Mesothelial cell of epicardium (in vitro differentiated cells): ENCODE measurements around the gene DSTN. TPM values are rescaled to one million over a fixed set of nuclear protein-coding genes. Genes with fewer than 3 reads are reported as not detected.

Experiments
- total RNA-seq: library from RNA; stranded (reverse); gene quantifications from 3 replicates; pipeline ENCODE4 v1.2.1, GENCODE V29; 2021

Gene DSTN
- total RNA-seq, 1 donor from 2014 or later: 192 TPM

Other genes starting within 250 kb of the DSTN start
- gene BFSP1, start 38.7 kb upstream of the DSTN start, total RNA-seq: 5.2 to 5.8 TPM (median 5.7 TPM) in 3 replicates
- gene RRBP1, start 112.2 kb downstream of the DSTN start, total RNA-seq: 211 to 212 TPM (median 211 TPM) in 3 replicates
- gene BANF2, start 129.9 kb downstream of the DSTN start, total RNA-seq: not detected in 3 replicates